NCI-H1694 treated with DMSO at 0.1 percent for 48 hours (cell line): Measurements from ENCODE around the gene LLGL2.
"Not testable (repeated sequence)": the region's sequence is repeated elsewhere in the genome, so short reads cannot be mapped to it uniquely, and the experiment has no call there.

ENCODE experiments used
- DNase-seq: peaks from one replicate; lab custom pipeline; 2025; lab: John Stamatoyannopoulos, UW

LLGL2 gene

DNA sequence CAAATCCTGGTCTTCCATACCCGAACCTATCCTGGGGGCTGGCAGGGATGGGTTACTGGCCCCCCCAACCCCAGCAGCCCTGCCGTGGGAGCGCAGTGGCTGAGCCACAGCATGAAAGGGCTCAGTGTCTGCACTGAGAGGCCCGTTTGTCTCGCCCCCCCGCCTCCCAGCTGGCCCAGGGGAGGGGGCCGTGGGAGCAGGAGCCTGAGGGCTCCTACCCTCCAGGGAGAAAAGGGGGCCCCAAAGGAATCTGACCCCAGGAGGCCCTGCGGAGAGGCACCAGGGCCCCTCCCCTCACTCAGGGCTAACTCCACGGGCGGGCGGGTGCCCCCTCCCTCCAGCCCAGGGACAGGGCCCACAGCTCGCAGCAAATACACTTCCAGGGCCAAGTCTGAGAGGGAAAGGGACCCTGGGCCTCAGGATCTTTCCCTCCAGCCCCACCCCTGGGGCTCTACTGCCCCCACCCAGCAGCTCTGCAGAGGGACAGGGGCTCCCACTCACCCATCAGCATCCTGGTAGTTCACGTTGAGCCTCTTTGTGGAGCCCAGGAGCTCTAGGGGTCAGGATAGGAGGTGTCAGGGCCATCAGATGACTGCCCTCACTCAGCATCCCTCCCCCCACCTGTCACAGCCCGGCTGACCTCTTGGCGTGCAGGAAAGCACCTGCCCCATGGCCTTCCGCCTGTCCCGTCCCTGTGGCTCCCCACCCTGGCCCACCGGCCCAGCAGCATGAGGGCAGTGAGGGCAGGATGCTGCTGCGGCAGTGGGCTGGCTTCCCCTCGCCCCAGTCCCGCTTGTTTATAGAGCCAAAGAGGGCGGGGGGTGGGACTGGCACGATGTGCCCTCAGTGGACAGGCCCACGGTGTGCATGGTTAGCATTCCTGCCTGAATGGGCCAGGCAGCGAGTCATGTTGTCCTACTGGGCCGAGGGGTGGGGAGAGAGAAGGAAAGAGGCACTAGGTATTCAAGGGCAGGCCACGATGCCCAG, 17.5 kb upstream of the LLGL2 start:
- DNase-seq = no peak

DNA sequence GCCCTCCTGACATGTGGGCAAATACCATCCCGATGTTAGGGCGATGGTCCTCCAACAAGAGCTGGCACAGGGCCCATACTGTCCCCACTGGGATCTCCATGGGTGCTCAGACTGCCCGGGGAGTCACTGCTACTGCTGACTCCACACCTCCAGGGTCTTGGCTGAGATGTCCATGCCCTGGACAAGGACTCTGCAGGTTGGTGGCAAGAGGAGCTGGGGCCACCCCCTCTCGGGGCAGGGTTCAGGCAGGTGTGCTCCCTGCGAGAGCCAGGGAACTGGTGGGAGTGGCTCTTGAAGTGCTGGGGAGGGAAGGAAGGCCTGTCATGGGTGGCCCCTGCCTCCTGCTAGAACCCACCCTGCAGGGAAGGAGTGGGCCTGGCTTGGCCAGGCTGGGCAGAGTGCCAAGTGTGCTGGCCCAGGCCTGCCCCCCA, 16.6 kb upstream of the LLGL2 start:
- DNase-seq = no peak

DNA sequence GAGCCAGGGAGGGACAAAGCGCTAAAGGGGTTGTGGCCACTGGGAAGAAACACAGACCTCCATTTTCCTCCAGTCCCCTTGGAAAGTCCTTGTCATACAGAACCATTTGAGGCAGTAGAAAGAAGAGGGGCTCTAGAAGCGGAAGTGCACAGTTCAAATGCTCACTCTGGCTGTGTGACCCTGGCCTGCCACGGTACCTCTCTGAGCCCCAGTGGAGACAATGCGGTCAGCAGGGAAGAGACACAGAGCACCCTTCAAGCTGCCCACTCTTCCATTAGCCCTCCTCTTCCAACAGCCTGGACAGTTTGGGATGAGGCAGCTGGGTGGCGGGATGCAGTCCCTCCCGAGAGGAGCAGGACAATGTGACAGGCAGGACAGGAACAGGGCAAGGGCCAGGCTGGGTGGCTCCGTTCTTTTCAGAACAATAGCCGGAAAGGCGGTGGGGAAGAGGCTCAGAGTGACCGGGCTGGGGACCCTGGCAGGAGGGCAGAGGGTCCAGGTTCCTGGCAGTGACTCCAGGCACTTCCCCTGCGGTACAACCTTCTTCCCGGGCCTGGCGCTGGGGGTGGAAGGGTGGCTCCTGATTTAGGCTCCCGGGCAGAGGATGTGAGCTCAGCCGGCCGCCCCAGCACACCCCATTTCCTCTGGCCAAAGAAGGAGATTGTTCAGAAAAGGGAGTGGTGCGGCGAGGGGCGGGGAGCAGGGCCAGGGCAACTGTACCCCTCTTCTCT, 15.8 kb upstream of the LLGL2 start:
- DNase-seq = no peak

GRCh38 chr17:75511270-75511609, 14.3 kb upstream of the LLGL2 start:
- no peak for DNase-seq

DNA sequence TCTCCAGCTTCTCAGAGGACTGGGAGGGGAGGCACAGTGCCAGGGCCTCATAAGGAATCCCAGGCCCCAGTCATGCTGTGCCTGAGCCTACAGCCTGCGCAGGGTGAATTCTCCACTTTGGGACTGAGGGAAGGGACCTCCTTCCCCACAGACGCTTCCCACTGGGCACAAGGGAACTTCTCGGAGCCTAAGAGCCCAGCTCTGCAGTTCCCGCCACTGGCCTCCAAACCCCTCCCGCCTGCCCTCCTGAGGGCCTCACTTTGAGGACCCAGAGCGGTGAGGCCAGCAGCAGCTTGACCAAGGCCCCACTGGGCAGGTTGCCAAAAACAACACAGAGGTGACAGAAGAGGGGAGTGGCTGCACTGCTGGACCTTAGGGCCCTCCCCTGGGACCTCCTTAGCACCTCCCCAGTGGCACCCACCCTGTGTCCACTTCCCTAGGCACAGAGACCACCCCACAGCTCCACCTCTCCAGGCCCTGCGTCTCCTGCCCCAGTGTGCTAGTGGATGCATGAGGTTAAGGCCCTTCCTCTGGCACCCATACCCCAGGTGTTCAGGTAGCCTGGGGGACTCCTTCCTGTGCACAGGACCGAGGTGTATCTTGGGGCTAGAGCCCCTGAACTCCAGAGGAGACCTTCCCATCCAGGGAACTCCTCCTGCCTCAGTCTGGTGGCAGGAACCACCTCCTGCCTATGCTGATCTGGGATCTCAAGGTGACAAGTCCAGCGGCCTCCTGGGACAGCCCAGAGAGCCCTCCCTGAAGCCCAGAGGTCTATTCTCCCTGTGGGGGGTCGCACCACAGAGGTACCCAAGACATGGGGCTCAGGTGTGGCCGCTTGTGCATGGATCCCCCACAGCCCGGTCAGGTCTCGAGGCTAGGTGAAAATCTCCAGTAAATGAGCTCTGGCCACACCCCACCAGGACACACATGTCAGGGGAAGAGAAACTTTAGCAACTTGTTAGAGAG, 13.6 kb upstream of the LLGL2 start:
- no peak for DNase-seq

DNA sequence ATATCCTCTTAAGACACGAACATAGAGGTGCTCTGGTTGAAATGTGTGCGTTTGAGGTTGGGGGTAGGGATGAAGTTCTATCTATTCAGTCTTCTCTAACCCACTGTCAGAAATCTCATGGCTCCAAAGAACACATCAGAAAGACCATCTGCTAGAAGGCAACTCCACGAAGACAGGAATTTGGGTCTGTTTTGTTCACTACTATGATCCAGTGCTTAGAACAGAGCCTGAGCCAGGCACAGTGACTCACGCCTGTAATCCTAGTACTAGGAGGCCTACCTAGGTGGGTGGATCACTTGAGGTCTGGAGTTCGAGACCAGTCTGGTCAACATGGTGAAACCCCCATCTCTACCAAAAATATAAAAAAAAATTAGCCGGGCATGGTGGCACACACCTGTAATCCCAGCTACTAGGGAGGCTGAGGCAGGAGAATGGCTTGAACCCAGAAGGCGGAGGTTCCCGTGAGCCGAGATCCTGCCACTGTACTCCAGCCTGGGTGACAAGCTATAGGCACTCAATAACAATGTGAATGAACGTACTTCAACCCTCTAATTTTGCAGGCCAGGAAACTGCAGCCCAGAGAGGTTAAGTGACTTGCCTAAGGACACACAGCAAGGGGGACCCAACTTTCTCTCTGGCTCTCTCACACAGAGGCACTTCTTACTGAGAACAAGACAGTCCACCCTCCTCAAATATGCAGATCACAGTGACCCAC, 12.4 kb upstream of the LLGL2 start:
- DNase-seq = no peak

- no peak for DNase-seq
Measured at GRCh38 chr17:75513641-75514000, 11.9 kb upstream of the LLGL2 start.

- DNase-seq = no peak
Measured at GRCh38 chr17:75514299-75514918, 11.1 kb upstream of the LLGL2 start.

- no peak for DNase-seq
Measured at GRCh38 chr17:75514919-75515495, 10.5 kb upstream of the LLGL2 start.

DNA sequence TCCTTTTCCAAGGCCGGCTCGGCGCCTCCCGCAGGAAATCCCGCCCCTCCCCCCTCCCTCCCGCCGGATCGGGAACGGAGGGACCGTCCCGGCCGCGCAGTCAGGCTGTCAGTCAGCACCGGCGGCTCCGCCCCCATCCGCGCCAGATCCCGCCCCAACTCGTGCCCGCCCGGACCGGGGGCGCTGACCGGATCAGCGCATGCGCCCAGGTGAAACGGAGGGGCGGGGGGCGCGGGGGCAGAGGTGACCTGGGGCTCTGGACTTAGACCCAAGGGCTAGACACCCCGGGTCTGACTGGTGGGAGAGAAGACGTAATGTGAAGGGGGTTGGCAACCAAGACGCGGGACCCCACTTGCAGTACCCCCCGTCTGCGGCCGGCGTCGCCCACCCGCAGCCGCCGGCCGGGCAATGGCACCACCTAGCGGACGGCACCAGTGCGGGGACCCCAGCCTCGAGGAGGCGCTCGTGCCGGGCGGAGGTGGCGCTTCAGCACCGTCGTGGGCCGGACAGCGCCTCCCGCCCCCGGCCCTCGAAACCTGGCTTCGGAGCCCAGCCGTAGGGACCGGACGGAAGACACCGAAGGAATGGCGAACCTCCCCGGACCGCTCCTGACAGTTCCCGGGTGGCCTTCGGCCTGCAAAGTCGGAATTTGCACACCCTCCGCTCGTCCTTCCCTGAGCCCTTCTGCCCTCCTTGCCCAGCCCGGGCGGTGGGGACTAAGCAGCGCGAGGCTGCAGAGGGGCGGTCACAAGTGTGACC, 9.8 kb upstream of the LLGL2 start, which contains the start of gene CASKIN2:
Gene CASKIN2, minus strand, starts transcription at position 42 of the 759 bp plus-strand sequence. CDS start 1,733 bp downstream, outside the sequence.
- DNase-seq = peak; percentile 63

- peak; percentile 63 for DNase-seq
Measured at GRCh38 chr17:75516255-75516618, 9.3 kb upstream of the LLGL2 start, which contains the start of gene TSEN54. TSS of gene TSEN54 (plus strand) at chr17:75516528. CDS start at chr17:75516561, 33 bp downstream.

GRCh38 chr17:75516619-75517296, 8.7 kb upstream of the LLGL2 start:
- DNase-seq = no peak

- no peak for DNase-seq
Measured at GRCh38 chr17:75517297-75517865, 8.1 kb upstream of the LLGL2 start.

- DNase-seq = no peak
Measured at GRCh38 chr17:75518201-75518600, 7.3 kb upstream of the LLGL2 start.

DNA sequence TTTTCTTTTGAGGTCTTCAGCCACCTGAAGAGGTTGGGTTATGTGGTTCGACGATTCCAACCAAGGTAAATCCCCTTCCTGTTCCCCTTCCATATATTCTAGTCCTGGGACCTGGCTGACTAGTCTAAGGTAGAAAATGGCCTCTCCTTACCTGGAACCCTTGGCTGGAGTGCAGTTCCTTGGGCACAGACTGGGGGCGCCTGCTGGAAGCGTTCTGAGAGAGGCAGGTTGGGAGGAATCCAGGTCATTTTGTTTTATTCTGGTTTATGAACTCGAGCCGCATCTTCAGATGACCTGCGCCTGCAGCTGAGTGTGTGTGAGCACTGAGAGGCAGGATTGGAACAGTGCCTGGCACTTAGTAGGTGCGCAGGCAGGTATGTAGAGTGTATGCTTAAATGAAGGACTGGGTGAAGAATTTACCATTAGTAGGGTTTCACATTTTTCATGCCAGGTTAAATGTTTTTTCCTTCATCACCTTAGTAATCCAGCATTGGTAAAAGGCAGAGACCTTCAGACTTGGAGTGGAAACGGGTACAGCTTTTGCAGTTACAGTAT, 6.4 kb upstream of the LLGL2 start:
- DNase-seq = no peak

DNA sequence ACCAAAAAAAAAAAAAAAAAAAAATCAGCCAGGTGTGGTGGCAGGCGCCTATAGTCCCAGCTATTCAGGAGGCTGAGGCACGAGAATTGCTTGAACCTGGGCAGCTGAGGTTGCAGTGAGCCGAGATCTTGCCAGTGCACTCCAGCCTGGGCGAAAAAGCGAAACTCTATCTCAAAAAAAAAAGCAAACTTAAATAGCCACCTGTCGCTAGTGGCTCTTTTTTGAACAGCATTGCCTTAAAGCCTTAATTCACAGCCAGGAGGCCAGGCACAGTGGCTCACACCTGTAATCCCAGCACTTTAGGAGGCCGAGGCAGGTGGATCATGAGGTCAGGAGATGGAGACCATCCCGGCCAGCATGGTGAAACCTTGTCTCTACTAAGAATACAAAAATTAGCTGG, 5.1 kb upstream of the LLGL2 start:
- not testable (repeated sequence) for DNase-seq

DNA sequence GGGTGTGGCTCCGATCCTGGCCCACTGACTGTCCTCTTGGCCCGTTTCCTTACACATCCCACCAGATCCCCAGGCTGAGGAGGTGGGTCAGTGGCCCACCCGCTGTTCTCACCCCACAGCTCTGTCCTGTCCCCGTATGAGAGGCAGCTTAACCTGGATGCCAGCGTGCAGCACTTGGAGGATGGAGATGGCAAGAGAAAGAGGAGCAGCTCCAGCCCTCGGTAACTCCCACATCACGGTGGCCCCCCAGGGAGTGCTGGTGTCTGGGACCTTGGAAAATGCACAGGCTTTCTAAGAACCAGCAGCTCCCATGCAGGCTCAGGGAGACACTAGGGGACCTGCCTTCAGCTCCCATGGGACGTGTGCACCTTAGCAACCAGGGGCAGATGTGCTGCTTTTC, 4.2 kb upstream of the LLGL2 start:
- no peak for DNase-seq

DNA sequence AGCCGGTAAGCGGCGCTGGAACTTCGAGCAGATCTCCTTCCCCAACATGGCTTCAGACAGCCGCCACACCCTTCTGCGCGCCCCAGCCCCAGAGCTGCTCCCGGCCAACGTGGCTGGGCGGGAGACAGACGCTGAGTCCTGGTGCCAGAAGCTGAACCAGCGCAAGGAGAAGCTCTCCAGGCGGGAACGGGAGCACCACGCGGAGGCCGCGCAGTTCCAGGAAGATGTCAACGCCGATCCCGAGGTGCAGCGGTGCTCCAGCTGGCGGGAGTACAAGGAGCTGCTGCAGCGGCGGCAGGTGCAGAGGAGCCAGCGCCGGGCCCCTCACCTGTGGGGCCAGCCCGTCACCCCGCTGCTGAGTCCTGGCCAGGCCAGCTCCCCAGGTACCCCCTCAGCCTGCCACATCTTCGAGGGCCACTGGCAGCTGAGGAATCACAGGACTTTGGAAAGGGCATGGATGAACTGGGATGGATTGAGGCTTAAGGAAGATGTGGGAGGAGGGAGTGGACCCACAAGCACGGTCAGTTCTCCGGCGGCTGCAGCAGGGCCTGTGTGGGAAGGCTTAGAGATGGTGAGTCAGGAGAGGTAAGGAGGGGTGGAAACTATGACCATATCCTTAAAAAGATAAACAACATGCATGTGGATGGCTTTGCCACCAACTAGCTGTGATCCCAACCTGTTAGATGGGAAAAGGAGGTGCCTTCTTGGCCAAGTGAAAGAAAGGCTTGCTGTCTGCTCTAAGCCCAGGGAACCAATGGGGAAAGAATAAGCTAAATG, 3.4 kb upstream of the LLGL2 start:
- no peak for DNase-seq
